H1 (cell line): Measurements from ENCODE around the gene LRRC18. TPM values are rescaled to one million over a fixed set of nuclear protein-coding genes. Genes with fewer than 3 reads are reported as not detected.

Source experiments
- KDM1A ChIP-seq: fragments of 200-600, 300-600 bp; sonication (generic); IDR thresholded peaks from 2 replicates; pipeline ENCODE4 v1.7.1; 2016; ENCODE audit warnings: mild to moderate bottlenecking, low read length, borderline replicate concordance
- RFX5 ChIP-seq: IDR thresholded peaks from 2 replicates; pipeline ENCODE4 v1.6.1; 2011; ENCODE audit warnings: low read depth, low read length, improper control_type of control experiment, borderline replicate concordance
- SP4 ChIP-seq: IDR thresholded peaks from 2 replicates; pipeline ENCODE4 v1.6.1; 2012; ENCODE audit warnings: low read length, inconsistent platforms
- ZNF274 ChIP-seq: IDR thresholded peaks from 2 replicates; pipeline ENCODE4 v1.7.0; 2012; ENCODE audit warnings: low read length, borderline replicate concordance; ENCODE audit errors: extremely low read depth
- polyA plus RNA-seq, 7 experiments: library from polyadenylated mRNA; depleted of rRNA in 3 of 7; stranded (reverse) in 5 of 7; unstranded in 2 of 7; fragments of >200 nt in 5 of 7; fragments of 200-250 nt in 2 of 7; gene quantifications; 1 replicate in 5 of 7; 2 replicates in 1 of 7; 4 replicates in 1 of 7; pipeline versions ENCODE4 v1.2.1 to v1.2.3, GENCODE V29; 2011 to 2013; ENCODE audit warnings: missing spikeins in 2 of 7, mixed read lengths in 2 of 7
- total RNA-seq: library from RNA; stranded (reverse); fragmentation: NEBNext Ultra II Directional; extraction: Animal tissue kit (Norgen Biotek cat#: 25700); gene quantifications from 2 replicates; pipeline ENCODE4 v1.2.1, GENCODE V29; 2021
- TF ChIP-seq, protein P1 (sequence below): IDR thresholded peaks from 2 replicates; pipeline ENCODE4 v1.6.1; 2011; ENCODE audit warnings: low read length, improper control_type of control experiment

The LRRC18 gene
- total and polyA plus RNA-seq, 2 of the 8 experiments (the other 6 are each of a cell fraction or from before 2014, with no cell fraction given) = not detected

DNA sequence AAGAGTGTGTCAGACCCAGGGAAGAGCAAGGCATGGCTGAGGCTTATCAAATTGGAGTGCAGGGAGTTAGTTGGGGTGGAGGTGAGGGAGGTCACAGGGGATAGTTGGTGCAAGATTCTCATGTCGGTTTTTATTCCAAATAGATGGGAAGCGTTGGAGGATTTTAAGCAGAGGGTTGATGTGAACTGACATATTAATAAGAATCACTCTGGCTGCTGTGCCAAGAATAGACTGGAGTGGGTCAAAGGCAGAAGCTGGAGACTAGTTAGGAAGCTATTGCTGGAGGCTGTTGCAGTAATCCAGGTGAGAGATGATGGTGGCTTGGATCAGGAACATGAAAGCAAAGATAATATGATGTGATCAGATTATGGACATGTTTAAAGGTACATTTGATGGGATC lies 36.5 kb downstream of the LRRC18 start (continued):
- TF ChIP-seq, protein P1, sequence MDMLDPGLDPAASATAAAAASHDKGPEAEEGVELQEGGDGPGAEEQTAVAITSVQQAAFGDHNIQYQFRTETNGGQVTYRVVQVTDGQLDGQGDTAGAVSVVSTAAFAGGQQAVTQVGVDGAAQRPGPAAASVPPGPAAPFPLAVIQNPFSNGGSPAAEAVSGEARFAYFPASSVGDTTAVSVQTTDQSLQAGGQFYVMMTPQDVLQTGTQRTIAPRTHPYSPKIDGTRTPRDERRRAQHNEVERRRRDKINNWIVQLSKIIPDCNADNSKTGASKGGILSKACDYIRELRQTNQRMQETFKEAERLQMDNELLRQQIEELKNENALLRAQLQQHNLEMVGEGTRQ = no peak
- TF ChIP-seq ZNF274 (no peak), RFX5 (no peak), SP4 (no peak), KDM1A (no peak)
- TF ChIP-seq, all 59 proteins: peak for 0
